PFSK-1 (cell line): ENCODE measurements around the gene NEUROG2. TPM values are rescaled to one million over a fixed set of nuclear protein-coding genes. Genes with fewer than 3 reads are reported as not detected.

Source experiments
- FOXP2 ChIP-seq: optimal IDR thresholded peaks from 2 replicates; pipeline ENCODE3; 2011; ENCODE audit warnings: borderline replicate concordance, control low read depth, inconsistent platforms; ENCODE audit not compliant: insufficient read depth; ENCODE audit errors: extremely low read length, extremely low read depth
- POLR2AphosphoS5 ChIP-seq: IDR thresholded peaks from 2 replicates; pipeline ENCODE4 v1.6.1; 2012; ENCODE audit warnings: low read depth, mild to moderate bottlenecking, control low read depth, low read length, moderate library complexity
- REST ChIP-seq, 2 experiments: IDR thresholded peaks; 2 replicates each; pipeline versions ENCODE4 v1.6.1 to v1.8.0; 2011 to 2012; ENCODE audit warnings: low read depth in 2 of 2, low read length in 2 of 2, control low read depth in 1 of 2, inconsistent platforms in 1 of 2, mild to moderate bottlenecking in 1 of 2, moderate library complexity in 1 of 2; ENCODE audit not compliant: insufficient read depth in 1 of 2
- SIN3A ChIP-seq: IDR thresholded peaks from 2 replicates; pipeline ENCODE4 v1.6.1; 2012; ENCODE audit warnings: mild to moderate bottlenecking, low read length, moderate library complexity, borderline replicate concordance; ENCODE audit not compliant: insufficient read depth
- TAF1 ChIP-seq: IDR thresholded peaks from 2 replicates; pipeline ENCODE4 v1.6.1; 2012; ENCODE audit warnings: low read length, control low read depth, borderline replicate concordance; ENCODE audit not compliant: insufficient read depth
- polyA plus RNA-seq: library from polyadenylated mRNA; unstranded; fragments of >200 nt; gene quantifications from one replicate; pipeline ENCODE4 v1.2.1, GENCODE V29; 2012; ENCODE audit warnings: low read depth, missing spikeins; ENCODE audit not compliant: insufficient read length

Gene NEUROG2
- polyA plus RNA-seq = not detected

- TF ChIP-seq FOXP2 = no peak
Observed at GRCh38 chr4:112516066-112516470, at the start of gene NEUROG2. Gene NEUROG2 (minus strand): TSS chr4:112516180. CDS start chr4:112515475, 705 bp downstream.

DNA sequence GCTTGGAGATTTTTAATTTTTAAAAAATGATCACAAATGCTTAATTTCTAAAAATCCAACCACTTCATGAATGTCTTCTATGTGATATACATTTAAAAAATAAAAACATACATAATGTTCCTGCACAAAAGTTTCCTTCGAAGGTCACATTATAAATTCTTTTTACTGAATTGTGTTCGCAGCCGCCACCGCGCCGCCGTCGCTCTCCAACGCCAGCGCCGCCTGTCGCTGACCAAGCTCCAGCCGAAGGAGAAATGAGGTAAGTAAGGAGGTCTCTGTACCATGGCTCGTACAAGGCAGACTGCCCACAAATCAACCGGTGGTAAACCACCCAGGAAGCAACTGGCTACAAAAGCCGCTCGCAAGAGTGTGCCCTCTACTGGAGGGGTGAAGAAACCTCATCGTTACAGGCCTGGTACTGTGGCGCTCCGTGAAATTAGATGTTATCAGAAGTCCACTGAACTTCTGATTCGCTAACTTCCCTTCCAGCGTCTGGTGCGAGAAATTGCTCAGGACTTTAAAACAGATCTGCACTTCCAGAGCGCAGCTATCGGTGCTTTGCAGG lies 48.8 kb upstream of the NEUROG2 start:
- TF ChIP-seq FOXP2 = no peak
- no peak for TF ChIP-seq POLR2AphosphoS5
- no peak for TF ChIP-seq SIN3A
- no peak for TF ChIP-seq TAF1
- no peak for TF ChIP-seq REST (IDR thresholded peaks at IDR 0.05; ENCODE audit: insufficient read depth in 1 of 2, low read depth in 2 of 2, low read length in 2 of 2)

DNA sequence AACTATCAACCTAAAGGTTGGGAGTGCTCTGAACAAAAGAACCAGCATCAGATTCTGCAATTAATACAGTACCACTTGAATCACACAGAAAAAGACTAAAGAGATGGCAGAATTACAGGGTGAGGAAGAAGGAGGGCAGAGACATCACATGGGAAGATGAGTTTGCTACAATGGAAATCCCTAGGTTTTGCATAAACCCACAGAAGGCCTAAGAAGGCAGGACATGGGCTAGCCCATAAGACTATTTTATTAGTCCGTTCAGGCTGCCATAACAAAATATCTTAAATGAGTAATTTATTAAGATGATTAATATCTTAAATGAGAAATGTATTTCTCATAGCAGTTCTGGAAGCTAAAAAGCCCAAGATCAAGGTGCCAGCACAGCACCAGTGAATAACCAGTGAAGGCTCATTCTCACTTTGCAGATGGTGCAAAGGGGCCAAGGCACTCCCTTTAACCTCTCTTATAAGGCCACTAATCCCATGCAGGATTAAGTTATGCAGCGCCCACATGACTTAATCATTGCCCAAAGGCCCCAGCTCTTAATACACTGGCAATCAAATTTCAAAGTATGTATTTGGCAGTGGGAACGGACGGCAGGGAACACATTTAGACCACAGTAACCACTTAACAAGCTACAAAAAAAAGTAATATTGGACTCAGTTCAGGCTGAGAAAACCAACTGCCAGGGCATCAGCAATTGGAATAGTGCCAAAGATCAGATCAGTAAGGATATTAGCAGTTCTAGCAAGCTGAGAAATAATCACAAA lies 47.6 kb upstream of the NEUROG2 start:
- no peak for TF ChIP-seq SIN3A
- TF ChIP-seq POLR2AphosphoS5 = no peak
- no peak for TF ChIP-seq REST (IDR thresholded peaks at IDR 0.05; ENCODE audit: insufficient read depth in 1 of 2, low read depth in 2 of 2, low read length in 2 of 2)
- no peak for TF ChIP-seq FOXP2
- TF ChIP-seq TAF1 = no peak

DNA sequence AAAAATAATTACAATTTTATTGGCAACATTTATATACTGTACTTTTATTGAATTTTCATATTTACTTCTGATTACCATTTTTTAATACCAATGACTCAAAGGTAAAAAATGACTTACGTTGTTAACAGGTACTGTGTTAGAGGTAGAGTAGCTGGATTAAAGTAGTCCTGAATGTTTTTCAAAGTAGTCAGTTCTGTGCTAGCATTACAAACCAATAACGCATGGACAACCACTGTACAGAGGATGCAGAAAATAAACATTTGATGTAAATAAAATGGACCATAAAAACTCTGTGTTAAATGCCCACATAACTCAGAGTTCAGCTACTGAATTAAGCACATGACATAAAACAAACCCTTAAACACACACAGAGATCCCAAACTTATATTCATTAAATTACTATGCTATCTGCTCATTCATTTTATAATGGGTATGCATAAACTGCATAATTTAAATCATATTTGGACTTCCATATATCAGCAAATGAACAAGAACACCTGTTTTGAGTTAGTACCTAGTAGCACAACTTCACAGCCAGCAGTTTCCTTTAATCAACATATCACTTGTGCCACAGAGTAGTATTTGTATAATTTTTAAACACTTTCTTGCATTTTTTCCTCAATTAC lies 46.4 kb upstream of the NEUROG2 start:
- TF ChIP-seq POLR2AphosphoS5 = no peak
- TF ChIP-seq TAF1 = no peak
- no peak for TF ChIP-seq SIN3A

DNA sequence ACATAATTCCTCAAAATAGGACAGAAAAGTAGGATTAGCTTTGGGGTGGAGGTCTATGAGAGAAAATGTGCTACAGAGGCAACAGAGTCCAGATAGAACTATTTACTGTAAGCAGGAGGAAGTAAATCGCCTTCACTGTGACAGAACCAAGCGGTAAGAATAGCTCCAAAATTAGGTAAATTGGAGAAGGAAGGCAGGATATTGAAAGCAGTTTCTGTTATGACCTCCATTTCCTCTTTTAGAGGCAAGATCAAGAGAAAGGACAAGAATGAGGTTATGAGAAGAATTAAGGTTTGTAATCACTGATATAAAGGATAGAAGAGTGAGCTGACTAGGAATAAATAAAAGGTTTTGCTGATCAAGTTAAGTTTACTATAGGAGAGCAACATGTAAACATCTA lies 44.1 kb upstream of the NEUROG2 start:
- no peak for TF ChIP-seq TAF1

DNA sequence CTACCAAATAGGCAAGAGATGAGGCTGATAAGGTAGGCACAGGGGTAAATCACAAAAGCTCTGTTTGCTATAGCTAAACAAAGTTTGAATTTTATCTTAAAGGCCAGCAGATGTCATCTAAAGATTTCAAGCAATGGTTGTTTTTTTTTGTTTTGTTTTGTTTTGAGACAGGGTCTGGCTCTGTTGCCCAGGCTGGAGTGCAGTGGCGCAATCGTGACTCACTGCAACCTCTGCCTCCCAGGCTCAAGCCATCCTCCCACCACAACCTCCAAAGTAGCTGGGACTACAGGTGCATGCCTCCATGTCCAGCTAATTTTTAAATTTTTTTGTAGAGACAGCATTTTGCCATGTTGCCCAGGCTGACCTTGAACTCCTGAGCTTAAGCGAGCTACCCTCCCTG lies 43.1 kb upstream of the NEUROG2 start:
- TF ChIP-seq POLR2AphosphoS5 = no peak

DNA sequence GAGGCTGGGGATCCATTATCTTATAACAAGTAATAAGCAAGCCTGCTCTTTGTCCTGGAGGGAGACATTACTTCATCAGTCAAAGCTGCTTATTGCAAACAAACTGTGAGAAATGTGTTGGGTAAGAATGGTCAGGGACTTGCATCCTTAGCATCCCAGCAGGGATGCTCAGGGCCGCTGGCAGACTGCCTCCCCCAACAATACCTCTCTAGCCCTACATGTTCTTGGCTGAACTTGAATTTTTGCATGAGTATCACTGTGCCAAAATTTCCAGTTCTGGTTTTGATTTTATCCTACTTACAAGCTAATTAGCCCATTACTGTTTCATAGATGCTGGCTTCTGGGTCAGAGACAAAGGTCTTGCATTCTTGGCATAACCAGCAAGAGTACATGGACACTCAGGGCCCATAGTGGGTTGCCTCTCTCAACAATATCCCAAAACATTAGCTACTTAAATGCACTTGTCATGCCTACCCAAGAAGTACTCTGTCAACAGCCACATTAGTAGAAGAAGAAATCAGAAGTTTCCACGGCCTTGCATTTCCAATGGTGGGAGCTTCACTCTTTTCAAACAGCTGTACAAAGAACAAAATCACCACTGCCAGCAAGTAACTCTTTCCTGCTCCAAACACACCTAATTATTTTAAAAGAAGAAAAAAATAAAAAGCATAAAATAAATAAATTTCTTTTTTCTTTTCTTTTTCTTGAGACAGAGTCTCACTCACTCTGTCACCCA lies 41.9 kb upstream of the NEUROG2 start:
- no peak for TF ChIP-seq REST (IDR thresholded peaks at IDR 0.05; ENCODE audit: insufficient read depth in 1 of 2, low read depth in 2 of 2, low read length in 2 of 2)
